Endothelial cell (in vitro differentiated cells): ENCODE results near the gene S100A7. TPM values are rescaled to one million over a fixed set of nuclear protein-coding genes. Genes with fewer than 3 reads are reported as not detected.

Experiments used
- DNase-seq: peaks from one replicate; pipeline ENCODE4 v3.0.0; 2021; ENCODE audit warnings: low spot score
- H3K27ac Mint-ChIP-seq: one replicate; pipeline ENCODE4 v1.8.0; 2021; ENCODE audit warnings: mixed read lengths, inconsistent platforms; ENCODE audit not compliant: unreplicated experiment
- H3K27me3 Mint-ChIP-seq: one replicate; pipeline ENCODE4 v1.8.0; 2021; ENCODE audit warnings: mild to moderate bottlenecking, moderate library complexity, mixed read lengths, inconsistent platforms; ENCODE audit not compliant: unreplicated experiment
- H3K36me3 Mint-ChIP-seq: one replicate; pipeline ENCODE4 v1.8.0; 2021; ENCODE audit warnings: mild to moderate bottlenecking, low read depth, mixed read lengths, inconsistent platforms; ENCODE audit not compliant: unreplicated experiment
- H3K4me1 Mint-ChIP-seq: one replicate; pipeline ENCODE4 v1.8.0; 2021; ENCODE audit warnings: mild to moderate bottlenecking, mixed read lengths, inconsistent platforms; ENCODE audit not compliant: unreplicated experiment
- H3K4me3 Mint-ChIP-seq: one replicate; pipeline ENCODE4 v1.8.0; 2021; ENCODE audit warnings: mild to moderate bottlenecking, mixed read lengths, inconsistent platforms; ENCODE audit not compliant: unreplicated experiment
- H3K9me3 Mint-ChIP-seq: one replicate; pipeline ENCODE4 v1.8.0; 2021; ENCODE audit warnings: mixed read lengths, inconsistent platforms; ENCODE audit not compliant: unreplicated experiment
- CTCF ChIP-seq: fragments of 200-600 bp; sonication (generic); IDR thresholded peaks from one replicate; pipeline ENCODE4 v1.5.0; 2021; ENCODE audit warnings: antibody characterized with exemption; ENCODE audit not compliant: unreplicated experiment
- total RNA-seq: library from RNA; stranded (reverse); fragmentation: NEBNext Ultra II Directional; extraction: Animal tissue kit (Norgen Biotek cat#: 25700); gene quantifications from one replicate; pipeline ENCODE4 v1.2.1, GENCODE V29; 2021; ENCODE audit not compliant: unreplicated experiment

The S100A7 gene
- total RNA-seq, 1 donor from 2014 or later, result not detected

- no peak for TF ChIP-seq CTCF
- no peaks in the 10 kb centered on the region for H3K4me1 Mint-ChIP-seq
- no peak for DNase-seq
- H3K27me3 Mint-ChIP-seq, result peaks cover 14% of the 10 kb centered on the region
- H3K36me3 Mint-ChIP-seq, result no peaks in the 10 kb centered on the region
- H3K27ac Mint-ChIP-seq, result no peak overlapping the region
- H3K4me3 Mint-ChIP-seq, result no peak overlapping the region
- H3K9me3 Mint-ChIP-seq, result no peaks in the 10 kb centered on the region
Observed at GRCh38 chr1:153506386-153506785, 45.9 kb upstream of the S100A7 start.

GRCh38 chr1:153505576-153505975, 45.1 kb upstream of the S100A7 start:
- Mint-ChIP-seq H3K27me3 (peaks cover 13% of the 10 kb centered on the region), H3K4me3 (no peak overlapping the region), H3K4me1 (no peaks in the 10 kb centered on the region), H3K9me3 (no peaks in the 10 kb centered on the region), H3K36me3 (no peaks in the 10 kb centered on the region), H3K27ac (no peak overlapping the region)
- TF ChIP-seq CTCF, result no peak
- no peak for DNase-seq

GRCh38 chr1:153503766-153504165, 43.3 kb upstream of the S100A7 start:
- Mint-ChIP-seq H3K36me3 (no peaks in the 10 kb centered on the region), H3K4me3 (no peak overlapping the region), H3K27me3 (peaks cover 8% of the 10 kb centered on the region), H3K9me3 (no peaks in the 10 kb centered on the region), H3K27ac (no peak overlapping the region), H3K4me1 (no peaks in the 10 kb centered on the region)
- no peak for DNase-seq
- TF ChIP-seq CTCF, result no peak

GRCh38 chr1:153498746-153499145, 38.3 kb upstream of the S100A7 start:
- no peak overlapping the region for H3K27ac Mint-ChIP-seq
- H3K4me1 Mint-ChIP-seq, result peaks cover 3% of the 10 kb centered on the region
- no peak for DNase-seq
- no peaks in the 10 kb centered on the region for H3K36me3 Mint-ChIP-seq
- no peak for TF ChIP-seq CTCF
- peaks cover 1% of the 10 kb centered on the region for H3K27me3 Mint-ChIP-seq
- no peak overlapping the region for H3K4me3 Mint-ChIP-seq
- H3K9me3 Mint-ChIP-seq, result no peaks in the 10 kb centered on the region

- no peaks in the 10 kb centered on the region for H3K36me3 Mint-ChIP-seq
- no peak overlapping the region for H3K27ac Mint-ChIP-seq
- no peaks in the 10 kb centered on the region for H3K9me3 Mint-ChIP-seq
- H3K4me3 Mint-ChIP-seq, result no peak overlapping the region
- DNase-seq, result no peak
- peaks cover 3% of the 10 kb centered on the region for H3K4me1 Mint-ChIP-seq
- TF ChIP-seq CTCF, result no peak
- H3K27me3 Mint-ChIP-seq, result peaks cover 2% of the 10 kb centered on the region
Observed at GRCh38 chr1:153495536-153495935, 35.1 kb upstream of the S100A7 start.
